IMR-90 (cell line): ENCODE measurements around the gene KLHL25. TPM values are rescaled to one million over a fixed set of nuclear protein-coding genes. Genes with fewer than 3 reads are reported as not detected.

Source experiments
- ATAC-seq: fragments of 200-7000 bp; cut with Tn5 transposase; 2 replicates; pipeline ENCODE4 v1.9.1; 2020; ENCODE audit warnings: low read depth, mild to moderate bottlenecking, moderate library complexity
- BruUV-seq: library from RNA; stranded (reverse); fragments of 400-500 nt; replicated peaks from 2 replicates; lab custom pipeline; 2021; lab: Mats Ljungman, UMichigan
- CTCF ChIA-PET: fragments of 300-600 bp; formaldehyde crosslinking; extraction: SDS; loops from one replicate; lab custom pipeline; 2021; ENCODE audit warnings: antibody characterized with exemption; lab: Yijun Ruan, JAX
- POLR2A ChIA-PET: fragments of 300-600 bp; sonication (Branson Sonifier 250); formaldehyde crosslinking; loops from one replicate; lab custom pipeline; 2022; ENCODE audit warnings: antibody characterized with exemption; ENCODE audit not compliant: unreplicated experiment; lab: Charles Lee
- DNase-seq: peaks from one replicate; pipeline ENCODE4 v3.0.0; 2013
- H2AFZ ChIP-seq: replicated peaks from 2 replicates; pipeline ENCODE3; 2013; ENCODE audit warnings: low read length, mild to moderate bottlenecking; ENCODE audit not compliant: poor library complexity
- H2AK5ac ChIP-seq: 2 replicates; pipeline ENCODE4 v1.6.1; 2013; ENCODE audit warnings: low read depth, low read length, inconsistent platforms
- H2AK9ac ChIP-seq: replicated peaks from 2 replicates; pipeline ENCODE3; 2013; ENCODE audit warnings: mild to moderate bottlenecking, low read depth, low read length, moderate library complexity; ENCODE audit not compliant: poor library complexity
- H2BK120ac ChIP-seq: 2 replicates; pipeline ENCODE4 v1.6.1; 2013; ENCODE audit warnings: low read depth, low read length, inconsistent platforms
- H2BK15ac ChIP-seq: 3 replicates; pipeline ENCODE4 v1.6.1; 2013; ENCODE audit warnings: low read depth, low read length, inconsistent platforms
- H2BK20ac ChIP-seq: 2 replicates; pipeline ENCODE4 v1.6.1; 2013; ENCODE audit warnings: low read depth, mild to moderate bottlenecking, inconsistent platforms, low read length, moderate library complexity
- H2BK5ac ChIP-seq: 2 replicates; pipeline ENCODE4 v1.6.1; 2013; ENCODE audit warnings: mild to moderate bottlenecking, low read depth, low read length, inconsistent platforms; ENCODE audit not compliant: poor library complexity, severe bottlenecking
- H3K14ac ChIP-seq: replicated peaks from 2 replicates; pipeline ENCODE4 v1.6.1; 2013; ENCODE audit warnings: low read depth, low read length, inconsistent platforms
- H3K18ac ChIP-seq: 2 replicates; pipeline ENCODE4 v1.6.1; 2013; ENCODE audit warnings: low read depth, low read length, control low read depth
- H3K23ac ChIP-seq: 2 replicates; pipeline ENCODE4 v1.6.1; 2013; ENCODE audit warnings: low read depth, low read length, inconsistent platforms
- H3K27ac ChIP-seq: 2 replicates; pipeline ENCODE4 v1.5.1; 2013; ENCODE audit warnings: mild to moderate bottlenecking, control low read depth, low read length; ENCODE audit not compliant: insufficient read depth
- H3K27me3 ChIP-seq: 2 replicates; pipeline ENCODE4 v1.6.1; 2013; ENCODE audit warnings: low read length; ENCODE audit not compliant: control insufficient read depth, insufficient read depth
- H3K36me3 ChIP-seq: 2 replicates; pipeline ENCODE4 v1.6.1; 2013; ENCODE audit warnings: low read length, mixed read lengths; ENCODE audit not compliant: control insufficient read depth, insufficient read depth
- H3K4ac ChIP-seq: 2 replicates; pipeline ENCODE4 v1.6.1; 2013; ENCODE audit warnings: low read depth, low read length, inconsistent platforms
- H3K4me1 ChIP-seq: 2 replicates; pipeline ENCODE4 v1.6.1; 2013; ENCODE audit warnings: low read length, mixed read lengths; ENCODE audit not compliant: control insufficient read depth, insufficient read depth
- H3K4me2 ChIP-seq: 2 replicates; pipeline ENCODE4 v1.6.1; 2013; ENCODE audit warnings: low read depth, mild to moderate bottlenecking, control low read depth, low read length, moderate library complexity
- H3K4me3 ChIP-seq: 2 replicates; pipeline ENCODE4 v1.5.1; 2013; ENCODE audit warnings: low read depth, mild to moderate bottlenecking, control low read depth, low read length, moderate library complexity; ENCODE audit not compliant: insufficient read depth
- H3K56ac ChIP-seq: 2 replicates; pipeline ENCODE4 v1.6.1; 2013; ENCODE audit warnings: low read length, inconsistent platforms; ENCODE audit not compliant: insufficient read depth; ENCODE audit errors: extremely low read depth
- H3K79me1 ChIP-seq, 2 experiments: 2 replicates each; pipeline ENCODE4 v1.6.1; 2013; ENCODE audit warnings: low read length in 2 of 2, inconsistent platforms in 1 of 2, low read depth in 1 of 2
- H3K9ac ChIP-seq: 2 replicates; pipeline ENCODE4 v1.6.1; 2013; ENCODE audit warnings: low read depth, low read length, control low read depth
- H3K9me1 ChIP-seq: 2 replicates; pipeline ENCODE4 v1.6.1; 2013; ENCODE audit warnings: low read length, inconsistent platforms; ENCODE audit not compliant: insufficient read depth
- H3K9me3 ChIP-seq: 2 replicates; pipeline ENCODE4 v1.6.1; 2013; ENCODE audit warnings: low read length; ENCODE audit not compliant: control insufficient read depth, insufficient read depth
- H4K20me1 ChIP-seq: 2 replicates; pipeline ENCODE4 v1.6.1; 2013; ENCODE audit warnings: low read length, inconsistent platforms; ENCODE audit not compliant: insufficient read depth
- H4K5ac ChIP-seq: 2 replicates; pipeline ENCODE4 v1.6.1; 2013; ENCODE audit warnings: mild to moderate bottlenecking, low read depth, low read length, control low read depth
- H4K8ac ChIP-seq, 2 experiments: 2 replicates each; pipeline ENCODE4 v1.6.1; 2013; ENCODE audit warnings: low read depth in 2 of 2, low read length in 2 of 2, control low read depth in 1 of 2, inconsistent platforms in 1 of 2
- H4K91ac ChIP-seq: 2 replicates; pipeline ENCODE4 v1.6.1; 2013; ENCODE audit warnings: low read depth, low read length, inconsistent platforms; ENCODE audit not compliant: insufficient read depth
- BHLHE40 ChIP-seq: fragments of 150-350 bp; IDR thresholded peaks from 2 replicates; pipeline ENCODE4 v1.6.1; 2016; ENCODE audit warnings: mild to moderate bottlenecking, low read depth, low read length
- CEBPB ChIP-seq: IDR thresholded peaks from 2 replicates; pipeline ENCODE4 v1.6.1; 2012; ENCODE audit warnings: low read depth, low read length, improper control_type of control experiment
- CTCF ChIP-seq: conservative IDR thresholded peaks from 2 replicates; pipeline ENCODE4 v1.5.1; 2012; ENCODE audit warnings: mild to moderate bottlenecking, low read depth, low read length, improper control_type of control experiment
- ELK1 ChIP-seq: fragments of 150-350 bp; IDR thresholded peaks from 2 replicates; pipeline ENCODE4 v1.6.1; 2016; ENCODE audit warnings: low read depth, mild to moderate bottlenecking, low read length, moderate library complexity, borderline replicate concordance
- FOS ChIP-seq: fragments of 150-350 bp; IDR thresholded peaks from 2 replicates; pipeline ENCODE4 v1.6.1; 2016; ENCODE audit warnings: low read depth, low read length
- MAFK ChIP-seq: IDR thresholded peaks from 2 replicates; pipeline ENCODE4 v1.6.1; 2012; ENCODE audit warnings: low read depth, low read length, improper control_type of control experiment
- MXI1 ChIP-seq: IDR thresholded peaks from 2 replicates; pipeline ENCODE4 v1.6.1; 2012; ENCODE audit warnings: low read depth, mild to moderate bottlenecking, low read length, moderate library complexity, borderline replicate concordance
- NFE2L2 ChIP-seq: fragments of 150-350 bp; IDR thresholded peaks from 2 replicates; pipeline ENCODE4 v1.6.1; 2016; ENCODE audit warnings: low read depth, mild to moderate bottlenecking, low read length
- POLR2A ChIP-seq: IDR thresholded peaks from 2 replicates; pipeline ENCODE4 v1.6.1; 2012; ENCODE audit warnings: mild to moderate bottlenecking, low read depth, low read length
- RAD21 ChIP-seq: IDR thresholded peaks from 2 replicates; pipeline ENCODE4 v1.6.1; 2012; ENCODE audit warnings: low read length, improper control_type of control experiment
- SMC3 ChIP-seq: fragments of 150-350 bp; IDR thresholded peaks from 2 replicates; pipeline ENCODE4 v1.6.1; 2016; ENCODE audit warnings: low read depth, mild to moderate bottlenecking, antibody characterized with exemption, low read length, moderate library complexity
- USF2 ChIP-seq: fragments of 150-350 bp; IDR thresholded peaks from 2 replicates; pipeline ENCODE4 v1.6.1; 2017; ENCODE audit warnings: mild to moderate bottlenecking, antibody characterized with exemption, low read length, low read depth
- WGBS, 2 experiments: methylation state at CpG; one replicate each; pipeline versions ENCODE4 v1.1.5 to v1.1.7; 2013; ENCODE audit warnings: missing lambda C conversion rate in 2 of 2; ENCODE audit not compliant: insufficient read length in 1 of 2; ENCODE audit errors: extremely low coverage in 2 of 2; 5-methylcytosine and 5-hydroxymethylcytosine counted together
- dilution Hi-C: fragments of 300-500 bp; cut with HindIII; formaldehyde crosslinking; loops from one replicate; pipeline ENCODE4 v1.14.3; 2018; ENCODE audit warnings: low sequenced_read_pairs; ENCODE audit not compliant: unreplicated experiment
- in situ Hi-C: fragments of 300-500 bp; cut with MboI; formaldehyde crosslinking; loops from 3 replicates; pipeline ENCODE4 v1.14.3; 2019; ENCODE audit warnings: low sequenced_read_pairs, inconsistent platforms, mixed read lengths
- intact Hi-C: fragments of 100-400 bp; cut with micrococcal nuclease; formaldehyde crosslinking; loops from 2 replicates; pipeline ENCODE4 v1.10.0; 2022
- polyA plus RNA-seq, 3 experiments: library from polyadenylated mRNA; depleted of rRNA; stranded (reverse); fragments of >200 nt; gene quantifications; 2 replicates each; pipeline ENCODE4 v1.2.3, GENCODE V29; 2012; ENCODE audit warnings: low replicate concordance in 1 of 3
- total RNA-seq: library from RNA; depleted of rRNA; stranded (reverse); fragments of >200 nt; gene quantifications from 2 replicates; pipeline ENCODE4 v1.2.3, GENCODE V29; 2012

The KLHL25 gene
- total and polyA plus RNA-seq, 2 of the 4 experiments (the other 2 are of a cell fraction), result 2.7 to 5.6 TPM

- Histone ChIP-seq H3K36me3 (peaks cover 7% of the 10 kb centered on the region), H4K8ac (no peak overlapping the region), H4K5ac (no peak overlapping the region), H3K27ac (no peak overlapping the region), H3K4ac (no peak overlapping the region), H2BK15ac (no peak overlapping the region), H4K91ac (no peak overlapping the region), H2BK20ac (no peak overlapping the region), H2AK5ac (no peak overlapping the region), H3K4me3 (no peak overlapping the region), H3K18ac (no peak overlapping the region), H2BK120ac (no peak overlapping the region), H3K4me2 (no peak overlapping the region), H2BK5ac (no peak overlapping the region), H4K20me1 (no peaks in the 10 kb centered on the region), H3K9me3 (no peaks in the 10 kb centered on the region), H2AFZ (no peak overlapping the region), H3K27me3 (no peaks in the 10 kb centered on the region), H3K23ac (no peak overlapping the region), H3K14ac (no peak overlapping the region), H2AK9ac (no peak overlapping the region), H3K79me1 (peaks cover 9 to 28% of the 10 kb centered on the region in 2 experiments), H3K9ac (no peak overlapping the region), H3K56ac (no peak overlapping the region), H3K4me1 (peaks cover 9% of the 10 kb centered on the region), H3K9me1 (peaks cover 20% of the 10 kb centered on the region)
- in situ Hi-C loops, result no loop called here
- ATAC-seq (no peak), DNase-seq (no peak)
- ChIA-PET CTCF (no interaction called here), POLR2A (no interaction called here)
- intact Hi-C loops, result no loop called here
- dilution Hi-C loops, result no loop called here
- no CpG with 5 or more reads among the region's 7 CpGs for WGBS, 2 experiments
- TF ChIP-seq USF2, result no peak
- TF ChIP-seq NFE2L2, result no peak
- no peak for TF ChIP-seq RAD21
- no peak for TF ChIP-seq CEBPB
- TF ChIP-seq BHLHE40, result no peak
- no peak for TF ChIP-seq CTCF
- TF ChIP-seq SMC3, result no peak
- TF ChIP-seq POLR2A, result no peak
- no peak for TF ChIP-seq MAFK
- TF ChIP-seq FOS, result no peak
- TF ChIP-seq ELK1, result no peak
- no peak for TF ChIP-seq MXI1
- BruUV-seq, result no TSS peak
These were observed 84.3 kb downstream of the KLHL25 start for GRCh38 chr15:85710340-85710842.
